Duodenal mucosa (tissue), 2 donors: Measurements from ENCODE around the gene KASH5.

Experiments
- H3K27ac ChIP-seq: one replicate; pipeline ENCODE4 v1.7.0; 2013; ENCODE audit warnings: low read depth, low read length
- H3K27me3 ChIP-seq, 2 donors: one replicate each; pipeline ENCODE4 v1.7.0; 2013; ENCODE audit warnings: low read length in 2 of 2, control low read depth in 1 of 2; ENCODE audit not compliant: insufficient read depth in 2 of 2, control insufficient read depth in 1 of 2
- H3K36me3 ChIP-seq, 2 donors: one replicate each; pipeline ENCODE4 v1.7.0; 2013; ENCODE audit warnings: low read length in 2 of 2, control low read depth in 1 of 2; ENCODE audit not compliant: insufficient read depth in 2 of 2, control insufficient read depth in 1 of 2
- H3K4me1 ChIP-seq, 2 donors: one replicate each; pipeline ENCODE4 v1.7.0; 2013; ENCODE audit warnings: low read length in 2 of 2, control low read depth in 1 of 2; ENCODE audit not compliant: insufficient read depth in 2 of 2, control insufficient read depth in 1 of 2
- H3K4me3 ChIP-seq, 2 donors: one replicate each; pipeline ENCODE4 v1.7.0; 2013; ENCODE audit warnings: low read length in 2 of 2, low read depth in 1 of 2
- H3K9ac ChIP-seq, 2 donors: one replicate each; pipeline ENCODE4 v1.7.0; 2013; ENCODE audit warnings: low read length in 2 of 2, low read depth in 1 of 2
- H3K9me3 ChIP-seq, 2 donors: one replicate each; pipeline ENCODE4 v1.7.0; 2013; ENCODE audit warnings: low read length in 2 of 2, control low read depth in 1 of 2; ENCODE audit not compliant: control insufficient read depth in 1 of 2

Gene KASH5

DNA sequence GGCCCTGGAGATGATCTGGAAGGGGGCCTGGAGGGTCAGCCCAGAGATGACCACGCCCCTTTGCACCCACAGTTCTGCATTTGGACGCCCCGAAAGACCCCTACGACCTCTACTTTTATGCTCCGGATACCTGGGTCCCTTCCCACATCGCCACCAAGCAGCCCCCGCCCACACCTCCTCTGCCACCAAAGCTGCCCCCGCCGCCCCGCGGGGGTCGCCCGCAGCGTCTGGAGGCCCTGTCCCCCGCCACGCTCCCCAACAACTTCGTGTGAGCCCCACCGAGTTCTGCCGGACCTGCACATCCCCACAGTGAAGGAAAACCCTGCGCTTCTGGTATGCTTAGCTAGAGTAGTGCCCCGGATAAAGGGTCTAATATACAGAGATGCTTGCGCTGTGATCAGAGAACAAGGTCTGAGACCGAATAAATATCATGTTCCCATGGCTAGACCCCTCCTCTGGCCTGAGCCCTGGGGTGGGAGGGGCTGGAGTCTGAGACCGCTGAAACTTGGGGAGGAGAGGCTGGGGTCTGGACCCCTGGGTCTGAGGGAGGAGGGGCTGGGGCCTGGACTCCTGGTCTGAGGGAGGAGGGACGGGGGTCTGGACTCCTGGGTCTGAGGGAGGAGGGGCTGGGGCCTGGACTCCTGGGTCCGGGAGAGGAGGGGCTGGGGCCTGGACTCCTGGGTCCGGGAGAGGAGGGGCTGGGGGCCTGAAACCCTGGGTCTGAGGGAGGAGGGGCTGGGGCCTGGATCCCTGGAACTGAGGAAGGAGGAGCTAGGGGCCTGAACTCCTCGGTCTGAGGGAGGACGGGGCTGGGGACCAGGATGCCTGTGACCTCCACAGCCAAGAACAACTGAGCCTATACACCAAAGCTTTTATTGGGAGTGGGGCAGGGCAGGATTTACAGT lies 40.8 kb downstream of the KASH5 start:
- no peak overlapping the region for H3K4me3 ChIP-seq
- no peaks in the 10 kb centered on the region for H3K36me3 ChIP-seq
- H3K9me3 ChIP-seq = no peaks in the 10 kb centered on the region
- H3K27ac ChIP-seq = no peak overlapping the region
- H3K9ac ChIP-seq = no peak overlapping the region
- H3K4me1 ChIP-seq = peaks cover 0 to 4% of the 10 kb centered on the region in 2 donors
- peaks cover 87 to 95% of the 10 kb centered on the region in 2 donors for H3K27me3 ChIP-seq

DNA sequence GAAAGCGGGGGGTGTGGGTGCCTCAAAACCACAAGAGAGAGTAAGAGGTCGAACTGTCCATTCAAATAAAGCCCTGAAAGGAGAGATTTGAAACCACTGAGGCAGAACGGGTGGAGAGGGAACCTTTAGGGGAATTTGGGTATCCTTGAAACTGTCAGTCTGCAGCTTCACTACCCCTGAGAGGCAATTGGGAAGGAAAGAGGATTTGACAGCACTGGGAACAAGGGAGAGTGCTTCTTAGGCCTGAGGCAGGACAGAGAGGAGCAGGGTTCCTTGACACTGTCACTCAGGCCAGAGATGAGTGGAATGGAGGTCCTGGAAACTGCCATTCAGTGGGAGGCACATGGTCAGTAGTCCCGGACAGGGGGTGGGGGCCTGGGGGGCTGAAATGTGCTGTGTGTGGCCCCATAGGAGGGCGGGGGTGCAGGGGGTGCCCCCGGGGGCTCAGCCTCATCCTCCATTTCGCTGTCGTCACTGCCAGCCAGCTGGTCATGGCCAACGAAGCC lies 42.2 kb downstream of the KASH5 start:
- peaks cover 89 to 92% of the 10 kb centered on the region in 2 donors for H3K27me3 ChIP-seq

GRCh38 chr19:49430678-49431329 lies 42.8 kb downstream of the KASH5 start:
- Histone ChIP-seq H3K36me3 (no peaks in the 10 kb centered on the region), H3K27me3 (peaks cover 87 to 91% of the 10 kb centered on the region in 2 donors), H3K4me1 (peaks cover 0 to 4% of the 10 kb centered on the region in 2 donors), H3K27ac (no peak overlapping the region), H3K9ac (no peak overlapping the region), H3K4me3 (no peak overlapping the region), H3K9me3 (no peaks in the 10 kb centered on the region)

More for the DNA sequence above, 42.2 kb downstream of the KASH5 start:
- H3K27ac ChIP-seq = no peak overlapping the region
- no peaks in the 10 kb centered on the region for H3K36me3 ChIP-seq
- H3K9me3 ChIP-seq = no peaks in the 10 kb centered on the region
- H3K4me1 ChIP-seq = peaks cover 0 to 4% of the 10 kb centered on the region in 2 donors
- no peak overlapping the region for H3K9ac ChIP-seq
- no peak overlapping the region for H3K4me3 ChIP-seq

DNA sequence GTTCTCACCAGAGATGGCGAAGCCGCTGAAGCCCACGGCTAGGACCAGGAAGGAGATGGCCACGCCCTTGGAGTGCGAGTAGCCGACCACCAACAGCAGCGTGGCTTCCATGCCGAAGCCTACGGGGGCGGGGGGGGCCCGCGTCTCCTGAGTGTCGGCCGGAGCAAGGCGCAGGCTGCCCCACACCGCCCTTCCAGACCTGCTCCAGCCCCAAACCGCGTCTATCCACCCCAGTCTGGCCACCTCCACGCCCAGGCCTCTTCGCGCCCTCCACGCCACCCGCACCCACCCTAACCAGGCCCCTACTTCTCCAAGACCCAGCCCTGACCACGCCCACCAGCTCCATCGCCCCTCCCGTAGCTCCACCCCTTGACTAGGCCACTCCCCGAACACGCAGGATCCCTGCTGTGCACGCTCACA lies 43.3 kb downstream of the KASH5 start:
- H3K36me3 ChIP-seq = no peaks in the 10 kb centered on the region
- peaks cover 0 to 4% of the 10 kb centered on the region in 2 donors for H3K4me1 ChIP-seq
- H3K9me3 ChIP-seq = no peaks in the 10 kb centered on the region
- H3K4me3 ChIP-seq = no peak overlapping the region
- H3K27ac ChIP-seq = no peak overlapping the region
- peaks cover 84 to 91% of the 10 kb centered on the region in 2 donors for H3K27me3 ChIP-seq
- H3K9ac ChIP-seq = no peak overlapping the region

DNA sequence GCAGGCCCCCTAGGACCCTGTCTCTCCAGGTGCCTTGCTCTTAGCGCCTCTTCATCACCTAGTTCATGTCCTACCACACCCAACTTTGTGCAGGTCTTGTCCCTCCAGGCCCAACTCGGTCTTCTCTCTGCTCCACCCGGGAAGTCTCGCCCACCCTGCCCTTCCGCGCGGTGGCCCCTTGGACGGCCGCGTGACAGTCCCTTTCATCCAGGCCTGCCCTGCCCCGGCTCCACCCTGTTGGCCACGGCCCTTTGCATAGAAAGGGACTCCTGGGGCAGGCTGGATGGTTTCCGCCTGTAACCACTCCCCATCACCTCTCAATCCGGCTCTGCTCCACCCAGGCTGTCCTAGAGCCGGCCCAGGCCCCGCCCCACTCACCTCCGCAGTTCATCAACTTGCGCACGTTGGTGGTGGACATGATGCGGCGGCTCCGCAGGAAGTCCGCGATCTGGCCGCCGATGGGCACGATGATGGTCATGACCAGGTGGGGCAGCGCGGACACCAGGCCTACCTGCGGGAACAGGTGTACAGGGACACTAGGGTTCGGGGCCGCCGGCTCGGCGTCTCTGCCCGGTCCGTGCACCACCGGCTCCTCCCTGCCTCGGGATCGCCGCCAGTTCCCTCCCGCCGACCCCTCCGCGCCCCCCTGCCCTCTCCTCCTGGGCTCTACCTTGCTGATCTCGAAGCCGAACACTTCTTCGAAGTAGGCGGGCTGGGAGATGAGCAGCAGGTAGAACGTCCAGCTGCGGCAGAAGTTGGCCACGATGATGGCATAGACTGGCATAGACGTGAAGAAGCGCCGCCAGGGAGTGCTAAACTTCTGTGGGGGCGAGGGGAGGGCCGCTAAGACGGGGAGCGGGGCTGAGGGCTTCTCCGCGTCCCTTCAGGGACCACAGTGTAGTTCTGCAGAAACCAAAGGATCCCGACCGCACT lies 44.4 kb downstream of the KASH5 start:
- H3K27me3 ChIP-seq = peaks cover 82 to 91% of the 10 kb centered on the region in 2 donors
- H3K27ac ChIP-seq = no peak overlapping the region
- no peak overlapping the region for H3K9ac ChIP-seq
- H3K9me3 ChIP-seq = no peaks in the 10 kb centered on the region
- peaks cover 0 to 4% of the 10 kb centered on the region in 2 donors for H3K4me1 ChIP-seq
- no peak overlapping the region for H3K4me3 ChIP-seq
- no peaks in the 10 kb centered on the region for H3K36me3 ChIP-seq

GRCh38 chr19:49433240-49433901 lies 45.3 kb downstream of the KASH5 start:
- Histone ChIP-seq H3K9ac (no peak overlapping the region), H3K4me3 (no peak overlapping the region), H3K27ac (no peak overlapping the region), H3K27me3 (peaks cover 84 to 88% of the 10 kb centered on the region in 2 donors), H3K4me1 (no peaks in the 10 kb centered on the region), H3K9me3 (no peaks in the 10 kb centered on the region), H3K36me3 (no peaks in the 10 kb centered on the region)

DNA sequence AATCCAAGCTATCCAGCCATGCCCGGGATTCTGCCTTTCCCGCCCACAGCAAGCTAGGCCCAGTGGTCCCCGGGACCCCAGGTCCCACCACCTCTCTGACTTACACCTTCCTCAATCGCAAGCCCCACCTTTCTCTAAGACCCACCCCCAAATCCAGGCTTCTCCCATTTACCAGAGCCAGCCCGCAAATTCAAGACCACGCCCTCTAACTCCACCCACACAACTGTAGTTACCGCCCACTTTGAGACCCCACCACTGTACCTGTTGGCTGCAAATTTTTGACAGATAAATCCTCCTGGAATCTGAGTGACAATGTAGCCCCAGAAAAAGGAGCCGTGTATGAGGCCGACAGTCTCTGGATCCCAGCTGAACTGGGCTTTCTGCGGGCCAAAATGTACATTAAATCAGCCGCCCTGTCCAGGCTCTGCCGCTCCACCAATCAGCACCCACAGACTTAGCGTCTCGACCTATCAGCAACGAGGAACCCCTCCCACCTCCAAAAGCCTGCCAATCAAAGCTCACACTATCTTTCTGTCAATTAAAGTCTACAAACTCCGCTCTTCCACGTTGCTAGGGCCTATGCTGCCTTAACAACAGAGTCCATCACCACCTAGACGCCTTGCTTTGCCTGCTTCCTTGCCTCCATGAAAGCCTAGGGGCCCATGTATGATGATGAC lies 47.0 kb downstream of the KASH5 start:
- no peaks in the 10 kb centered on the region for H3K4me1 ChIP-seq
- H3K9me3 ChIP-seq = no peaks in the 10 kb centered on the region
- no peak overlapping the region for H3K9ac ChIP-seq
- peaks cover 85 to 88% of the 10 kb centered on the region in 2 donors for H3K27me3 ChIP-seq
- no peak overlapping the region for H3K4me3 ChIP-seq
- no peaks in the 10 kb centered on the region for H3K36me3 ChIP-seq
- no peak overlapping the region for H3K27ac ChIP-seq

- no peaks in the 10 kb centered on the region for H3K9me3 ChIP-seq
- H3K27ac ChIP-seq = no peak overlapping the region
- H3K9ac ChIP-seq = no peak overlapping the region
- no peaks in the 10 kb centered on the region for H3K36me3 ChIP-seq
- peaks cover 86 to 88% of the 10 kb centered on the region in 2 donors for H3K27me3 ChIP-seq
- H3K4me3 ChIP-seq = no peak overlapping the region
- no peaks in the 10 kb centered on the region for H3K4me1 ChIP-seq
Observed at GRCh38 chr19:49435670-49436069, 47.6 kb downstream of the KASH5 start.
